GM12878 (cell line): Measurements from ENCODE around the gene BNC2. TPM values are rescaled to one million over a fixed set of nuclear protein-coding genes. Genes with fewer than 3 reads are reported as not detected.

ENCODE experiments used
- ATAC-seq: fragments of 200-7000 bp; cut with Tn5 transposase; 3 replicates; pipeline ENCODE4 v1.9.1; 2020; ENCODE audit warnings: mild to moderate bottlenecking, moderate library complexity
- BruUV-seq: library from RNA; stranded (reverse); fragments of 400-500 nt; replicated peaks from 2 replicates; lab custom pipeline; 2021; lab: Mats Ljungman, UMichigan
- CTCF ChIA-PET: fragments of 300-600 bp; sonication (Branson Sonifier 250); formaldehyde crosslinking; extraction: SDS; loops from one replicate; lab custom pipeline; 2021; ENCODE audit warnings: inconsistent platforms; lab: Yijun Ruan, JAX
- POLR2A ChIA-PET: fragments of 350-600 bp; formaldehyde crosslinking; extraction: SDS; loops from one replicate; lab custom pipeline; 2021; ENCODE audit warnings: inconsistent platforms; lab: Charles Lee
- RAD21 ChIA-PET: fragments of 300-600 bp; sonication (Branson Sonifier 250); formaldehyde crosslinking; loops from one replicate; lab custom pipeline; 2023; ENCODE audit warnings: antibody characterized with exemption; ENCODE audit not compliant: unreplicated experiment; lab: Charles Lee
- SMC1A ChIA-PET: fragments of 300-600 bp; sonication (Branson Sonifier 250); formaldehyde crosslinking; loops from one replicate; lab custom pipeline; 2023; ENCODE audit not compliant: unreplicated experiment, uncharacterized antibody; lab: Charles Lee
- DNase-seq: peaks from one replicate; pipeline ENCODE4 v3.0.0-alpha.2; 2011; ENCODE audit warnings: low read depth, low spot score
- FAIRE-seq: peaks from 3 replicates; lab custom pipeline; 2011; peaks lifted over from hg19 to GRCh38; lab: Jason Lieb, UNC
- H2AFZ ChIP-seq: 2 replicates; pipeline ENCODE4 v1.6.0; 2011; ENCODE audit warnings: low read depth, low read length, control low read depth; ENCODE audit not compliant: control insufficient read depth
- H3K27ac ChIP-seq: 2 replicates; pipeline ENCODE4 v1.5.1; 2011; ENCODE audit warnings: control low read depth; ENCODE audit not compliant: control insufficient read depth, insufficient read depth
- H3K27me3 ChIP-seq, 2 experiments: replicated peaks in 1 of 2; 2 replicates each; pipeline versions ENCODE4 v1.6.0 to v1.6.1; 2011; ENCODE audit warnings: low read length in 1 of 2; ENCODE audit not compliant: control insufficient read depth in 2 of 2, insufficient read depth in 2 of 2
- H3K36me3 ChIP-seq, 2 experiments: 2 replicates each; pipeline ENCODE4 v1.5.1; 2011; ENCODE audit warnings: low read length in 1 of 2; ENCODE audit not compliant: control insufficient read depth in 2 of 2, insufficient read depth in 2 of 2
- H3K4me1 ChIP-seq: 2 replicates; pipeline ENCODE4 v1.6.1; 2011; ENCODE audit warnings: mild to moderate bottlenecking, low read length, moderate library complexity, mixed read lengths; ENCODE audit not compliant: control insufficient read depth, insufficient read depth
- H3K4me2 ChIP-seq: 2 replicates; pipeline ENCODE4 v1.6.0; 2011; ENCODE audit warnings: control low read depth; ENCODE audit not compliant: control insufficient read depth, insufficient read depth
- H3K4me3 ChIP-seq: fragments of 200-600 bp; sonication (generic); 2 replicates; pipeline ENCODE4 v1.5.1; 2016
- H3K79me2 ChIP-seq: 2 replicates; pipeline ENCODE4 v1.6.0; 2011; ENCODE audit warnings: low read length; ENCODE audit not compliant: control insufficient read depth, insufficient read depth
- H3K9ac ChIP-seq: 2 replicates; pipeline ENCODE4 v1.8.0; 2011; ENCODE audit warnings: low read length, control low read depth, mixed read lengths; ENCODE audit not compliant: control insufficient read depth, insufficient read depth
- H3K9me3 ChIP-seq: replicated peaks from 3 replicates; pipeline ENCODE4 v1.5.1; 2011; ENCODE audit warnings: mild to moderate bottlenecking, low read length; ENCODE audit not compliant: control insufficient read depth, insufficient read depth
- H4K20me1 ChIP-seq: 2 replicates; pipeline ENCODE4 v1.6.0; 2011; ENCODE audit not compliant: control insufficient read depth, insufficient read depth
- ATF7 ChIP-seq: fragments of 450-650 bp; IDR thresholded peaks from 2 replicates; pipeline ENCODE4 v1.6.1; 2016; ENCODE audit warnings: low read depth, mild to moderate bottlenecking
- BCL11A ChIP-seq: IDR thresholded peaks from 2 replicates; pipeline ENCODE4 v1.6.1; 2011; ENCODE audit warnings: low read depth, low read length
- CHD2 ChIP-seq: IDR thresholded peaks from 2 replicates; pipeline ENCODE4 v1.6.1; 2011; ENCODE audit warnings: low read depth, low read length, improper control_type of control experiment, borderline replicate concordance
- DPF2 ChIP-seq: fragments of 450-650 bp; IDR thresholded peaks from 2 replicates; pipeline ENCODE4 v1.6.1; 2017; ENCODE audit warnings: mild to moderate bottlenecking
- IKZF1 ChIP-seq: fragments of 450-650 bp; conservative IDR thresholded peaks from 2 replicates; pipeline ENCODE4 v1.6.1; 2017; ENCODE audit warnings: antibody characterized with exemption, mild to moderate bottlenecking
- MEF2A ChIP-seq: IDR thresholded peaks from 2 replicates; pipeline ENCODE4 v1.6.1; 2011; ENCODE audit warnings: low read depth, mild to moderate bottlenecking, low read length, moderate library complexity; ENCODE audit not compliant: insufficient read depth
- TAF1 ChIP-seq: IDR thresholded peaks from 2 replicates; pipeline ENCODE4 v1.6.1; 2011; ENCODE audit warnings: mild to moderate bottlenecking, low read depth, low read length, borderline replicate concordance
- TCF3 ChIP-seq: IDR thresholded peaks from 2 replicates; pipeline ENCODE4 v1.6.1; 2012; ENCODE audit warnings: low read depth, mild to moderate bottlenecking, low read length, borderline replicate concordance; ENCODE audit not compliant: insufficient read depth
- TCF7 ChIP-seq: IDR thresholded peaks from 2 replicates; pipeline ENCODE4 v1.6.1; 2014; ENCODE audit warnings: antibody characterized with exemption, borderline replicate concordance
- ZBED1 ChIP-seq: IDR thresholded peaks from 2 replicates; pipeline ENCODE4 v1.6.1; 2016; ENCODE audit warnings: borderline replicate concordance
- ZZZ3 ChIP-seq: IDR thresholded peaks from 2 replicates; pipeline ENCODE4 v1.6.1; 2011; ENCODE audit warnings: low read depth; ENCODE audit not compliant: control insufficient read depth, insufficient read length
- WGBS: methylation state at CpG from one replicate; pipeline ENCODE4 v1.1.6; 2016; ENCODE audit warnings: low lambda C conversion rate; ENCODE audit not compliant: insufficient replicate concordance, insufficient coverage; ENCODE audit errors: missing lambda C conversion rate; 5-methylcytosine and 5-hydroxymethylcytosine counted together
- in situ Hi-C: fragments of 300-500 bp; cut with MboI; formaldehyde crosslinking; loops from 9 replicates; pipeline ENCODE4 v1.14.3; 2018; ENCODE audit warnings: mixed read lengths
- intact Hi-C: fragments of 100-400 bp; cut with micrococcal nuclease; formaldehyde crosslinking; loops from one replicate; pipeline ENCODE4 v1.14.2; 2022; ENCODE audit not compliant: unreplicated experiment
- polyA plus RNA-seq, 11 experiments: library from polyadenylated mRNA; depleted of rRNA in 4 of 11; unstranded in 6 of 11; stranded (reverse) in 5 of 11; fragments of >200 nt; fragmentation: Nextera tagmentation in 4 of 11; fragmentation: Illumina TruSeq in 1 of 11; extraction: Ambion mirVana in 4 of 11; extraction: Trizol in 1 of 11; gene quantifications; 1 replicate in 1 of 11; 2 replicates in 10 of 11; pipeline versions ENCODE4 v1.2.1 to v1.2.3, GENCODE V29; 2011 to 2016; ENCODE audit warnings: inconsistent platforms in 2 of 11, missing spikeins in 2 of 11, low read depth in 1 of 11
- total RNA-seq, 4 experiments: library from RNA; depleted of rRNA in 3 of 4; stranded (reverse); fragments of >200 nt in 3 of 4; fragmentation: Illumina TruSeq in 1 of 4; extraction: Trizol in 1 of 4; gene quantifications; 2 replicates each; pipeline versions ENCODE4 v1.2.1 to v1.2.3, GENCODE V29; 2013 to 2021
- TF ChIP-seq, protein P1 (sequence below): fragments of 450-650 bp; IDR thresholded peaks from 2 replicates; pipeline ENCODE4 v1.6.1; 2017; ENCODE audit warnings: low read depth, mild to moderate bottlenecking, moderate library complexity
- TF ChIP-seq, protein P2 (sequence below): IDR thresholded peaks from 2 replicates; pipeline ENCODE4 v1.6.1; 2012; ENCODE audit warnings: mild to moderate bottlenecking, low read depth, low read length
- TF ChIP-seq, protein P3 (sequence below): fragments of 150-350 bp; IDR thresholded peaks from 2 replicates; pipeline ENCODE4 v1.6.1; 2016; ENCODE audit warnings: low read depth, low read length

Gene BNC2
- total and polyA plus RNA-seq, 10 of the 15 experiments (the other 5 are each of a cell fraction or from before 2014, with no cell fraction given), result 0.05 to 14.5 (median 0.26) TPM

GRCh38 chr9:16361118-16361517 lies 509.4 kb downstream of the BNC2 start (continued):
- TF ChIP-seq TCF7 (no peak), ATF7 (no peak)

DNA sequence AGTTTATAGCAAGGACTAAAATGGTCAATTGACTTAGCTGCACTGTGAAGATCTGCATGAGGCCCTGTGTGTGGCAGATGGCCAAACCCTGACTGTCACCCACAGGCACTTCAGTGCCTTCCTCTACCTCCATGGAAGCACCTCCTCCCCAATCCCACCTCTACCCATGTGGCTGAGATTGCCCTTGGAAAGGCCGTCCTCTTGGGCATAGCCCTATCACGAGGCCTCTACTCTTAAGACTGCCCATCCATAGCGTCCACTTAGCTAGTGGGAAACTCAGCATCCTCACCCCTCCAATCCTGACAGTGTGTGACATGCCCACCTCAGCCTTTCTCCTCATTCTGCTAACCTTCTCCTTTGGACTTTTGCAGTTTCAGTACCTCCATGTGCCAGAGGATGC lies 510.2 kb downstream of the BNC2 start:
- H3K9me3 ChIP-seq, result no peaks in the 10 kb centered on the region; the same call in 2 of the 3 replicates
- H3K9ac ChIP-seq, result no peak overlapping the region
- intact Hi-C loops (no loop called here), in situ Hi-C loops (no loop called here)
- POLR2A ChIA-PET, result no interaction called here
- FAIRE-seq, result no peak
- CTCF ChIA-PET, result interaction anchor here (1.8 kb wide), 1 partner anchor 93 kb away, joined by 3 read pairs; no protein-coding TSS in a partner anchor
- 10% methylated on average over 3 of the region's 3 CpGs for WGBS
- SMC1A ChIA-PET, result interaction anchor here (0.6 to 1.0 kb wide), 3 partner anchors 9 to 162 kb away, joined by 3 read pairs; no protein-coding TSS in a partner anchor
- no peaks in the 10 kb centered on the region for H4K20me1 ChIP-seq
- no peak for DNase-seq
- no peak overlapping the region for H2AFZ ChIP-seq
- no peak overlapping the region for H3K4me3 ChIP-seq
- BruUV-seq, result no TSS peak
- no peaks in the 10 kb centered on the region for H3K27me3 ChIP-seq
- no peak overlapping the region for H3K4me2 ChIP-seq
- no peaks in the 10 kb centered on the region for H3K36me3 ChIP-seq
- RAD21 ChIA-PET, result no interaction called here
- no peaks in the 10 kb centered on the region for H3K4me1 ChIP-seq
- no peaks in the 10 kb centered on the region for H3K79me2 ChIP-seq
- no peak for ATAC-seq
- no peak overlapping the region for H3K27ac ChIP-seq
- TF ChIP-seq TAF1 (no peak), DPF2 (no peak), MEF2A (no peak), ZZZ3 (no peak), BCL11A (no peak), TCF3 (no peak), ZBED1 (no peak), CHD2 (no peak), IKZF1 (no peak)
- TF ChIP-seq, protein P1, sequence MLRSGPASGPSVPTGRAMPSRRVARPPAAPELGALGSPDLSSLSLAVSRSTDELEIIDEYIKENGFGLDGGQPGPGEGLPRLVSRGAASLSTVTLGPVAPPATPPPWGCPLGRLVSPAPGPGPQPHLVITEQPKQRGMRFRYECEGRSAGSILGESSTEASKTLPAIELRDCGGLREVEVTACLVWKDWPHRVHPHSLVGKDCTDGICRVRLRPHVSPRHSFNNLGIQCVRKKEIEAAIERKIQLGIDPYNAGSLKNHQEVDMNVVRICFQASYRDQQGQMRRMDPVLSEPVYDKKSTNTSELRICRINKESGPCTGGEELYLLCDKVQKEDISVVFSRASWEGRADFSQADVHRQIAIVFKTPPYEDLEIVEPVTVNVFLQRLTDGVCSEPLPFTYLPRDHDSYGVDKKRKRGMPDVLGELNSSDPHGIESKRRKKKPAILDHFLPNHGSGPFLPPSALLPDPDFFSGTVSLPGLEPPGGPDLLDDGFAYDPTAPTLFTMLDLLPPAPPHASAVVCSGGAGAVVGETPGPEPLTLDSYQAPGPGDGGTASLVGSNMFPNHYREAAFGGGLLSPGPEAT, result no peak
- TF ChIP-seq, protein P2, sequence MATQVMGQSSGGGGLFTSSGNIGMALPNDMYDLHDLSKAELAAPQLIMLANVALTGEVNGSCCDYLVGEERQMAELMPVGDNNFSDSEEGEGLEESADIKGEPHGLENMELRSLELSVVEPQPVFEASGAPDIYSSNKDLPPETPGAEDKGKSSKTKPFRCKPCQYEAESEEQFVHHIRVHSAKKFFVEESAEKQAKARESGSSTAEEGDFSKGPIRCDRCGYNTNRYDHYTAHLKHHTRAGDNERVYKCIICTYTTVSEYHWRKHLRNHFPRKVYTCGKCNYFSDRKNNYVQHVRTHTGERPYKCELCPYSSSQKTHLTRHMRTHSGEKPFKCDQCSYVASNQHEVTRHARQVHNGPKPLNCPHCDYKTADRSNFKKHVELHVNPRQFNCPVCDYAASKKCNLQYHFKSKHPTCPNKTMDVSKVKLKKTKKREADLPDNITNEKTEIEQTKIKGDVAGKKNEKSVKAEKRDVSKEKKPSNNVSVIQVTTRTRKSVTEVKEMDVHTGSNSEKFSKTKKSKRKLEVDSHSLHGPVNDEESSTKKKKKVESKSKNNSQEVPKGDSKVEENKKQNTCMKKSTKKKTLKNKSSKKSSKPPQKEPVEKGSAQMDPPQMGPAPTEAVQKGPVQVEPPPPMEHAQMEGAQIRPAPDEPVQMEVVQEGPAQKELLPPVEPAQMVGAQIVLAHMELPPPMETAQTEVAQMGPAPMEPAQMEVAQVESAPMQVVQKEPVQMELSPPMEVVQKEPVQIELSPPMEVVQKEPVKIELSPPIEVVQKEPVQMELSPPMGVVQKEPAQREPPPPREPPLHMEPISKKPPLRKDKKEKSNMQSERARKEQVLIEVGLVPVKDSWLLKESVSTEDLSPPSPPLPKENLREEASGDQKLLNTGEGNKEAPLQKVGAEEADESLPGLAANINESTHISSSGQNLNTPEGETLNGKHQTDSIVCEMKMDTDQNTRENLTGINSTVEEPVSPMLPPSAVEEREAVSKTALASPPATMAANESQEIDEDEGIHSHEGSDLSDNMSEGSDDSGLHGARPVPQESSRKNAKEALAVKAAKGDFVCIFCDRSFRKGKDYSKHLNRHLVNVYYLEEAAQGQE, result no peak
- TF ChIP-seq, protein P3, sequence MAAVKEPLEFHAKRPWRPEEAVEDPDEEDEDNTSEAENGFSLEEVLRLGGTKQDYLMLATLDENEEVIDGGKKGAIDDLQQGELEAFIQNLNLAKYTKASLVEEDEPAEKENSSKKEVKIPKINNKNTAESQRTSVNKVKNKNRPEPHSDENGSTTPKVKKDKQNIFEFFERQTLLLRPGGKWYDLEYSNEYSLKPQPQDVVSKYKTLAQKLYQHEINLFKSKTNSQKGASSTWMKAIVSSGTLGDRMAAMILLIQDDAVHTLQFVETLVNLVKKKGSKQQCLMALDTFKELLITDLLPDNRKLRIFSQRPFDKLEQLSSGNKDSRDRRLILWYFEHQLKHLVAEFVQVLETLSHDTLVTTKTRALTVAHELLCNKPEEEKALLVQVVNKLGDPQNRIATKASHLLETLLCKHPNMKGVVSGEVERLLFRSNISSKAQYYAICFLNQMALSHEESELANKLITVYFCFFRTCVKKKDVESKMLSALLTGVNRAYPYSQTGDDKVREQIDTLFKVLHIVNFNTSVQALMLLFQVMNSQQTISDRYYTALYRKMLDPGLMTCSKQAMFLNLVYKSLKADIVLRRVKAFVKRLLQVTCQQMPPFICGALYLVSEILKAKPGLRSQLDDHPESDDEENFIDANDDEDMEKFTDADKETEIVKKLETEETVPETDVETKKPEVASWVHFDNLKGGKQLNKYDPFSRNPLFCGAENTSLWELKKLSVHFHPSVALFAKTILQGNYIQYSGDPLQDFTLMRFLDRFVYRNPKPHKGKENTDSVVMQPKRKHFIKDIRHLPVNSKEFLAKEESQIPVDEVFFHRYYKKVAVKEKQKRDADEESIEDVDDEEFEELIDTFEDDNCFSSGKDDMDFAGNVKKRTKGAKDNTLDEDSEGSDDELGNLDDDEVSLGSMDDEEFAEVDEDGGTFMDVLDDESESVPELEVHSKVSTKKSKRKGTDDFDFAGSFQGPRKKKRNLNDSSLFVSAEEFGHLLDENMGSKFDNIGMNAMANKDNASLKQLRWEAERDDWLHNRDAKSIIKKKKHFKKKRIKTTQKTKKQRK, result no peak
